ENCODE results near the gene SLA2. TPM values are rescaled to one million over a fixed set of nuclear protein-coding genes. Genes with fewer than 3 reads are reported as not detected.

SLA2 gene
- total RNA-seq, 1 experiment from 2014 or later = not detected

DNA sequence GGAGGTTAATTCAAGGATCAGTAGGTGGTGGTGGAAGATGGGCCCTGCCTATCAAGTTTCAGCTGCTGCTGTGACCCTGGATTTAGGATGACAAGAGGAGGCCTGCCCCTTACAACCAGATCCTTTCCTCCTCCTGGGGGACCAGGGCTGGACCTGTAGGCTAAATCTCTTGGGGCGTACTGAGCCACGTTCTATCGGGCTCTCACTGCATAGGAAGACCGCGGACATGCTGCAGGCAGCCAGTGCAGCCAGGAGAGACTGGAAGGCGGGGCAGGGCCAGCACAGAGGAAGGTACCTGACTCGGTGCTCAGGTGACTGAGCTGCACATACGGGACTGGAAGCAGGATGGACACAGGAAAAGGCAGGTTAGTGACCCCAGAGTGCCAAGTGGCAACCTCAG lies 8.5 kb upstream of the SLA2 start:
- intact Hi-C loops (cut with micrococcal nuclease; ENCODE audit: unreplicated experiment) = no loop called here
- no TSS peak for BruUV-seq (replicated peaks)
- Histone ChIP-seq H3K4me1 (ENCODE audit: insufficient read depth, low read length, poor library complexity, severe bottlenecking) (no peaks in the 10 kb centered on the region), H3K9me3 (ENCODE audit: low read depth, low read length, poor library complexity, severe bottlenecking) (no peaks in the 10 kb centered on the region), H3K27me3 (replicated peaks; ENCODE audit: insufficient read depth, low read depth, low read length, poor library complexity) (no peaks in the 10 kb centered on the region), H3K27ac (ENCODE audit: low read depth, low read length, poor library complexity, severe bottlenecking) (no peak overlapping the region), H3K36me3 (ENCODE audit: insufficient read depth, low read length, poor library complexity, severe bottlenecking) (no peaks in the 10 kb centered on the region), H3K4me3 (ENCODE audit: low read depth, low read length, poor library complexity, severe bottlenecking) (no peak overlapping the region)
- TF ChIP-seq, protein P1, sequence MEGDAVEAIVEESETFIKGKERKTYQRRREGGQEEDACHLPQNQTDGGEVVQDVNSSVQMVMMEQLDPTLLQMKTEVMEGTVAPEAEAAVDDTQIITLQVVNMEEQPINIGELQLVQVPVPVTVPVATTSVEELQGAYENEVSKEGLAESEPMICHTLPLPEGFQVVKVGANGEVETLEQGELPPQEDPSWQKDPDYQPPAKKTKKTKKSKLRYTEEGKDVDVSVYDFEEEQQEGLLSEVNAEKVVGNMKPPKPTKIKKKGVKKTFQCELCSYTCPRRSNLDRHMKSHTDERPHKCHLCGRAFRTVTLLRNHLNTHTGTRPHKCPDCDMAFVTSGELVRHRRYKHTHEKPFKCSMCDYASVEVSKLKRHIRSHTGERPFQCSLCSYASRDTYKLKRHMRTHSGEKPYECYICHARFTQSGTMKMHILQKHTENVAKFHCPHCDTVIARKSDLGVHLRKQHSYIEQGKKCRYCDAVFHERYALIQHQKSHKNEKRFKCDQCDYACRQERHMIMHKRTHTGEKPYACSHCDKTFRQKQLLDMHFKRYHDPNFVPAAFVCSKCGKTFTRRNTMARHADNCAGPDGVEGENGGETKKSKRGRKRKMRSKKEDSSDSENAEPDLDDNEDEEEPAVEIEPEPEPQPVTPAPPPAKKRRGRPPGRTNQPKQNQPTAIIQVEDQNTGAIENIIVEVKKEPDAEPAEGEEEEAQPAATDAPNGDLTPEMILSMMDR (conservative IDR thresholded peaks at IDR 0.05; ENCODE audit: low read depth, low read length) = no peak
- no peak for TF ChIP-seq EZH2 (IDR thresholded peaks at IDR 0.05; ENCODE audit: borderline replicate concordance, low read depth, low read length, poor library complexity, severe bottlenecking)
- ChIA-PET POLR2A (ENCODE audit: low non-redundant PET) (no interaction called here), CTCF (interaction anchor here (0.5 kb wide), 1 partner anchor 56 kb away, joined by 3 read pairs; no protein-coding TSS in a partner anchor)
- DNase-seq (ENCODE audit: low spot score) = no peak

DNA sequence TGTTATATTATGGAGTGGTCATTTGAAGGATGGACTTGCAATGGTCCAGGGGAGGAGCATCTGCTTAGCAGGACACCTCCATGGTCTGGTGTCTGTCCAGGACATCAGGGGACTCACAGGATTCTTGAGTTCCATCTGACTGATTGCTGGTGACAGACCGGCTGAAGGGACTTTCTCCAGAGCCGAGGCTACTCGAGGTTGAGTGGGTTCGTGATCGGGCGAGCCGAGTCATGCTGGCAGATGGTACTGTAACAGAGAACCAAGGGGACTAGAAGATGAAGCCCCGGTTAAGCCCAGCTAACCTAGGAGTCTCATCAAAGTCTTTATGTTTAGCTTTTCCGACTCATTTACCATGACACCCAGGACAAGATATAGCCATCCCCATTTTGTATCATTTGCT lies 7.5 kb upstream of the SLA2 start:
- H3K4me3 ChIP-seq (ENCODE audit: low read depth, low read length, poor library complexity, severe bottlenecking) = no peak overlapping the region
- POLR2A ChIA-PET (ENCODE audit: low non-redundant PET) = no interaction called here
- BruUV-seq (replicated peaks) = no TSS peak
- no peaks in the 10 kb centered on the region for H3K27me3 ChIP-seq (replicated peaks; ENCODE audit: insufficient read depth, low read depth, low read length, poor library complexity)
- no peaks in the 10 kb centered on the region for H3K4me1 ChIP-seq (ENCODE audit: insufficient read depth, low read length, poor library complexity, severe bottlenecking)
- CTCF ChIA-PET = no interaction called here
- H3K36me3 ChIP-seq (ENCODE audit: insufficient read depth, low read length, poor library complexity, severe bottlenecking) = no peaks in the 10 kb centered on the region
- intact Hi-C loops (cut with micrococcal nuclease; ENCODE audit: unreplicated experiment) = no loop called here
- H3K27ac ChIP-seq (ENCODE audit: low read depth, low read length, poor library complexity, severe bottlenecking) = no peak overlapping the region
- no peaks in the 10 kb centered on the region for H3K9me3 ChIP-seq (ENCODE audit: low read depth, low read length, poor library complexity, severe bottlenecking)
- TF ChIP-seq, protein P1 (conservative IDR thresholded peaks at IDR 0.05; ENCODE audit: low read depth, low read length) = no peak
- no peak for TF ChIP-seq EZH2 (IDR thresholded peaks at IDR 0.05; ENCODE audit: borderline replicate concordance, low read depth, low read length, poor library complexity, severe bottlenecking)
- no peak for DNase-seq (ENCODE audit: low spot score)

DNA sequence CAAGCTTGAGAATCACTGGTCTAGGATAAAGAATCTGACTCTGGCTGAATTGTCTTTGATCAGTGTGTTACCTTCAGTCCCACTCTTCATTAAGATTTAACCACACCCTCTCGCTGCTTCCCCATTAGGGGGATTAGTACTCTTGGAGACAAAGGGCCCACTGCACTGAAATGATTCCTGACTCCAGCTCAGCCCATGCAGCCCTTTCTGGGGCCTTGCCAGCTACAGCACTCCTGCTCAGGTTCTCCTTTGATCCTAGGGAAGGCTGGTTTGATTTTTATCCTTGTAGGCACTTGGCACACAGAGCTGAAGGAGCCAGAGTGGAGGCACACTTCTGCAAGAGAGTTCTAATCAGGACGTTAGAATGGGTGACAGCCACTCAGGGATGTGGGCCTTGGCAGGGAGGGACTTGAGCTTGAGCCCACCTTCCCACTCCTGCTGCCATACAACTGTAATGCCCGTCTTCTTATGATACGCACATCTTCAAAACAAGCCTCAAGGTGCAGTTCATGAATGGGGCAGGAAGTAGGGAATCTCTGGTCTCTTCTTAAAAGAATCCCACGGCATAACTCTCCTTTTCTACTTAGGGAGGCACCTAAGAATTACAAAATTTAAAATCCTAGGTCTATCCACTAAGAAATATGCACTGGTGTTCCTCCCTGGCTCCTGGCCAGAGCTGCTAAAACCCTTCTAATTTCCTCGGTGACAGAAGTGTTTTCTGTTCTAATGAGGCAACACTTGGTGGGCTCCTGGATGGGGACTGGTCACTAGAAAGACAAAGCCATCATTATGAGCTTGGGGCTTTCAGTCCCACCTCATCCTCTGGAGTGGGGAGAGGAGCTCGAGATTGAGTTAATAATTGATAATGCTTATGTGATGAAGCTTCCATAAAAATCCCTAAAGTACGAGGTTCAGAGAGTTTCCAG lies 1.5 kb upstream of the SLA2 start:
- TF ChIP-seq EZH2 (IDR thresholded peaks at IDR 0.05; ENCODE audit: borderline replicate concordance, low read depth, low read length, poor library complexity, severe bottlenecking) = no peak
- TF ChIP-seq, protein P1 (conservative IDR thresholded peaks at IDR 0.05; ENCODE audit: low read depth, low read length) = no peak
- ChIA-PET POLR2A (ENCODE audit: low non-redundant PET) (no interaction called here), CTCF (no interaction called here)

More for the DNA sequence above, 1.5 kb upstream of the SLA2 start:
- no peak overlapping the region for H3K27ac ChIP-seq (ENCODE audit: low read depth, low read length, poor library complexity, severe bottlenecking)
- H3K4me1 ChIP-seq (ENCODE audit: insufficient read depth, low read length, poor library complexity, severe bottlenecking) = no peaks in the 10 kb centered on the region
- DNase-seq (ENCODE audit: low spot score) = no peak
- no peaks in the 10 kb centered on the region for H3K36me3 ChIP-seq (ENCODE audit: insufficient read depth, low read length, poor library complexity, severe bottlenecking)
- no peak overlapping the region for H3K4me3 ChIP-seq (ENCODE audit: low read depth, low read length, poor library complexity, severe bottlenecking)
- intact Hi-C loops (cut with micrococcal nuclease; ENCODE audit: unreplicated experiment) = no loop called here
- H3K9me3 ChIP-seq (ENCODE audit: low read depth, low read length, poor library complexity, severe bottlenecking) = no peaks in the 10 kb centered on the region
- no peaks in the 10 kb centered on the region for H3K27me3 ChIP-seq (replicated peaks; ENCODE audit: insufficient read depth, low read depth, low read length, poor library complexity)
- no TSS peak for BruUV-seq (replicated peaks)

Data from A673 (cell line).